PFSK-1 (cell line): Measurements from ENCODE around the gene C12orf76.

ENCODE experiments used
- POLR2AphosphoS5 ChIP-seq: IDR thresholded peaks from 2 replicates; pipeline ENCODE4 v1.6.1; 2012; ENCODE audit warnings: low read depth, mild to moderate bottlenecking, control low read depth, low read length, moderate library complexity
- TF ChIP-seq, protein P1 (sequence below), 2 experiments: IDR thresholded peaks; 2 replicates each; pipeline versions ENCODE4 v1.6.1 to v1.8.0; 2011 to 2012; ENCODE audit warnings: low read depth in 2 of 2, low read length in 2 of 2, control low read depth in 1 of 2, inconsistent platforms in 1 of 2, mild to moderate bottlenecking in 1 of 2, moderate library complexity in 1 of 2; ENCODE audit not compliant: insufficient read depth in 1 of 2

DNA sequence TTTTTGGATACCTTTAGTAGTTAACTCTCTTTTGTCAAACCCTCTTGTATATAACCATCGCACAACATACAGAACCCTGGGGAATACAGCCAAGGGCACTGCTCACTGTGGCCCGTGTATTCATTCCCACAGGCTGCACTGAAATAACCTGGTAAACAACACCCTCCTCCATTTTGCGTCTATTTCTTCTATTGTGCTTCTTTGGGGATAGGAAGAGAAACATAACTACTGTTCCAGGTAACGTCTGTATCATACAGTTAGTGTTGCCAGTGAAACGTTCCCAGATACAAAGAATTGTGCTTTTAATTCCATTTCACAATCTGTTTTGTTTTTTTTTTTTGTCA, 9.6 kb downstream of the C12orf76 start:
- TF ChIP-seq, protein P1, sequence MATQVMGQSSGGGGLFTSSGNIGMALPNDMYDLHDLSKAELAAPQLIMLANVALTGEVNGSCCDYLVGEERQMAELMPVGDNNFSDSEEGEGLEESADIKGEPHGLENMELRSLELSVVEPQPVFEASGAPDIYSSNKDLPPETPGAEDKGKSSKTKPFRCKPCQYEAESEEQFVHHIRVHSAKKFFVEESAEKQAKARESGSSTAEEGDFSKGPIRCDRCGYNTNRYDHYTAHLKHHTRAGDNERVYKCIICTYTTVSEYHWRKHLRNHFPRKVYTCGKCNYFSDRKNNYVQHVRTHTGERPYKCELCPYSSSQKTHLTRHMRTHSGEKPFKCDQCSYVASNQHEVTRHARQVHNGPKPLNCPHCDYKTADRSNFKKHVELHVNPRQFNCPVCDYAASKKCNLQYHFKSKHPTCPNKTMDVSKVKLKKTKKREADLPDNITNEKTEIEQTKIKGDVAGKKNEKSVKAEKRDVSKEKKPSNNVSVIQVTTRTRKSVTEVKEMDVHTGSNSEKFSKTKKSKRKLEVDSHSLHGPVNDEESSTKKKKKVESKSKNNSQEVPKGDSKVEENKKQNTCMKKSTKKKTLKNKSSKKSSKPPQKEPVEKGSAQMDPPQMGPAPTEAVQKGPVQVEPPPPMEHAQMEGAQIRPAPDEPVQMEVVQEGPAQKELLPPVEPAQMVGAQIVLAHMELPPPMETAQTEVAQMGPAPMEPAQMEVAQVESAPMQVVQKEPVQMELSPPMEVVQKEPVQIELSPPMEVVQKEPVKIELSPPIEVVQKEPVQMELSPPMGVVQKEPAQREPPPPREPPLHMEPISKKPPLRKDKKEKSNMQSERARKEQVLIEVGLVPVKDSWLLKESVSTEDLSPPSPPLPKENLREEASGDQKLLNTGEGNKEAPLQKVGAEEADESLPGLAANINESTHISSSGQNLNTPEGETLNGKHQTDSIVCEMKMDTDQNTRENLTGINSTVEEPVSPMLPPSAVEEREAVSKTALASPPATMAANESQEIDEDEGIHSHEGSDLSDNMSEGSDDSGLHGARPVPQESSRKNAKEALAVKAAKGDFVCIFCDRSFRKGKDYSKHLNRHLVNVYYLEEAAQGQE (IDR thresholded peaks at IDR 0.05; ENCODE audit: insufficient read depth in 1 of 2, low read depth in 2 of 2, low read length in 2 of 2), result no peak
- no peak for TF ChIP-seq POLR2AphosphoS5
